MM.1S (cell line): ENCODE results near the gene BCL10.

Experiments
- DNase-seq: peaks from one replicate; pipeline ENCODE4 v3.0.0-alpha.2; 2015
- H2AFZ ChIP-seq: fragments of 300-600 bp; sonication (generic); 2 replicates; pipeline ENCODE4 v1.6.0; 2016; ENCODE audit warnings: antibody characterized with exemption, low read length
- H3F3A ChIP-seq: fragments of 300-600 bp; sonication (generic); 2 replicates; pipeline ENCODE4 v1.6.1; 2016; ENCODE audit warnings: mild to moderate bottlenecking, antibody characterized with exemption, low read length, moderate library complexity, mixed read lengths; ENCODE audit not compliant: insufficient read depth
- H3K27ac ChIP-seq: fragments of 300-600 bp; sonication (generic); 2 replicates; pipeline ENCODE4 v1.5.1; 2016; ENCODE audit warnings: mild to moderate bottlenecking, low read length
- H3K27me3 ChIP-seq: fragments of 300-600 bp; sonication (generic); replicated peaks from 2 replicates; pipeline ENCODE4 v1.6.0; 2016; ENCODE audit warnings: low read length; ENCODE audit not compliant: insufficient read depth
- H3K36me3 ChIP-seq: fragments of 300-600 bp; sonication (generic); replicated peaks from 2 replicates; pipeline ENCODE4 v1.6.1; 2016; ENCODE audit warnings: mild to moderate bottlenecking, low read length, mixed read lengths; ENCODE audit not compliant: insufficient read depth
- H3K4me1 ChIP-seq: fragments of 300-600 bp; sonication (generic); 2 replicates; pipeline ENCODE4 v1.6.1; 2016; ENCODE audit warnings: low read length, mixed read lengths
- H3K4me2 ChIP-seq: fragments of 300-600 bp; sonication (generic); 2 replicates; pipeline ENCODE4 v1.6.0; 2016; ENCODE audit warnings: low read depth, low read length
- H3K4me3 ChIP-seq: fragments of 300-600 bp; sonication (generic); 2 replicates; pipeline ENCODE4 v1.5.1; 2016; ENCODE audit warnings: low read length, mixed read lengths
- H3K79me2 ChIP-seq: fragments of 300-600 bp; sonication (generic); 2 replicates; pipeline ENCODE4 v1.6.1; 2016; ENCODE audit warnings: mixed run types, low read length, mixed read lengths
- H3K9ac ChIP-seq: fragments of 300-600 bp; sonication (generic); 2 replicates; pipeline ENCODE4 v1.6.1; 2016; ENCODE audit warnings: low read length, mixed read lengths
- H3K9me2 ChIP-seq: fragments of 300-600 bp; sonication (generic); replicated peaks from 2 replicates; pipeline ENCODE4 v1.6.1; 2016; ENCODE audit warnings: mild to moderate bottlenecking, low read length, mixed read lengths; ENCODE audit not compliant: insufficient read depth
- H3K9me3 ChIP-seq: fragments of 300-600 bp; sonication (generic); replicated peaks from 2 replicates; pipeline ENCODE4 v1.6.1; 2016; ENCODE audit warnings: mild to moderate bottlenecking, low read length, mixed read lengths; ENCODE audit not compliant: insufficient read depth
- H4K20me1 ChIP-seq: fragments of 300-600 bp; sonication (generic); 2 replicates; pipeline ENCODE4 v1.6.1; 2016; ENCODE audit warnings: mild to moderate bottlenecking, low read length, moderate library complexity, mixed read lengths; ENCODE audit not compliant: insufficient read depth
- CTCF ChIP-seq: fragments of 300-600 bp; sonication (generic); IDR thresholded peaks from 2 replicates; pipeline ENCODE4 v1.5.1; 2016; ENCODE audit warnings: antibody characterized with exemption, low read length, mixed read lengths
- EZH2 ChIP-seq: fragments of 300-600 bp; sonication (generic); optimal IDR thresholded peaks from 2 replicates; pipeline ENCODE3; 2017; ENCODE audit warnings: low read depth, mild to moderate bottlenecking, antibody characterized with exemption, low read length, mixed read lengths
- EZH2phosphoT487 ChIP-seq: fragments of 300-600 bp; sonication (generic); IDR thresholded peaks from 2 replicates; pipeline ENCODE4 v1.6.1; 2018; ENCODE audit warnings: antibody characterized with exemption, low read length

The BCL10 gene

DNA sequence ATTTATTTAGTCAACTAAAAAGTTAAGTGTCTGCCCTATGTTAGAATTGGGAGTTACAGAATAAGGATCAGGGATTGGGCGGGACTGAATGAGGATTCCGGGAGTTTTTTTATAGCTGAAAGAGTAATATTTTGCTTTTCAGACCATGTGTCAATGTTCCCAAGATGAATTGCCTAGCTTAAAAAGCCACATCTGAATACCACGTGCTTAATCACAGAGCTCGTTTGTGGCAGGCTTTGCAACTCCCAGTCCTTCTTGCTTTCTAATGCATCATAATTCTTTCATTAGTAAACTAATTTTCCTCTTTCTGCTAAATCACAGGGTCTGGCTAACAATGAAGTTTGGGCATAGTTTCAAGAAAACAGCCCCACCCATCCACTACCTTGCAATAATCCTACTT lies 4.2 kb upstream of the BCL10 start:
- Histone ChIP-seq H4K20me1 (no peaks in the 10 kb centered on the region), H3K36me3 (no peaks in the 10 kb centered on the region), H3F3A (no peaks in the 10 kb centered on the region), H3K27ac (no peak overlapping the region), H3K27me3 (no peaks in the 10 kb centered on the region), H3K9me3 (no peaks in the 10 kb centered on the region), H2AFZ (no peak overlapping the region), H3K79me2 (peaks cover 7% of the 10 kb centered on the region), H3K4me1 (no peaks in the 10 kb centered on the region), H3K4me3 (no peak overlapping the region), H3K9me2 (no peaks in the 10 kb centered on the region), H3K9ac (no peak overlapping the region), H3K4me2 (no peak overlapping the region)
- no peak for DNase-seq
- TF ChIP-seq EZH2phosphoT487 (no peak), CTCF (no peak), EZH2 (no peak)

DNA sequence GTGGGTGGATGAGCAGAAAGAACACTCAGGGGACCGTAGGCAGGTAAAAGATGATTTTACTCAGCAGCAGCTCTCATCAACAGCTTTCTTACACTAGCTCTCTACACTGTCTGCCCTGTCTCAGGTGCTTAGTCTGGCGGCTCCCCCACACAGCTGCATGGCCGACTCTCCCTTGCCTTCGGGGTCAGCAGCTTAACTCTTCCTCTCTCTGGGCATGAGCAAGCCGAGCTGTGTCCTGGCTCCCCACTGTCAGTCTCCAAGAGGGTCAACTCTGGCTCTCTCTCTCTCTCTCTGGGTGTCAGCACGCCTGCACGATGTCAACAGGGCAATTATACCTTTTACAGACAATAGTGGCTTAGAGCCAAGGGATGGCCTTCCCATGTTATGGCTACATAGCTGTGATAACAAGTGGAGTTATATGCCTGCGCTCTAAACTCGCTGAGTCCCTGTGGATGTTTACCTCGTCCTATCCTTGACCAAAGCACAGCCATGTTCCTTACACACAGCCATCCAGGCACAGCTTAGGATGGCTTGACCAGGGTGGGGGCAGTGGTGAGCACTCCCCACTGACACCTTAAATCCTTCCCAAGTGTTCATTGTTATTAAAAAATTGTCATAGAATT lies 3.1 kb upstream of the BCL10 start:
- no peaks in the 10 kb centered on the region for H3K27me3 ChIP-seq
- no peaks in the 10 kb centered on the region for H3K9me3 ChIP-seq
- H3K36me3 ChIP-seq = no peaks in the 10 kb centered on the region
- H3K4me1 ChIP-seq = peaks cover 8% of the 10 kb centered on the region
- no peaks in the 10 kb centered on the region; the same call in 1 of the 2 replicates for H4K20me1 ChIP-seq
- H3K4me2 ChIP-seq = no peak overlapping the region
- no peak overlapping the region for H3K4me3 ChIP-seq
- H3K27ac ChIP-seq = no peak overlapping the region
- no peaks in the 10 kb centered on the region for H3K9me2 ChIP-seq
- no peak overlapping the region for H2AFZ ChIP-seq
- no peak for DNase-seq
- TF ChIP-seq EZH2phosphoT487 (no peak), EZH2 (no peak), CTCF (no peak)
- H3K9ac ChIP-seq = no peak overlapping the region
- peaks cover 17% of the 10 kb centered on the region for H3K79me2 ChIP-seq
- no peaks in the 10 kb centered on the region for H3F3A ChIP-seq

DNA sequence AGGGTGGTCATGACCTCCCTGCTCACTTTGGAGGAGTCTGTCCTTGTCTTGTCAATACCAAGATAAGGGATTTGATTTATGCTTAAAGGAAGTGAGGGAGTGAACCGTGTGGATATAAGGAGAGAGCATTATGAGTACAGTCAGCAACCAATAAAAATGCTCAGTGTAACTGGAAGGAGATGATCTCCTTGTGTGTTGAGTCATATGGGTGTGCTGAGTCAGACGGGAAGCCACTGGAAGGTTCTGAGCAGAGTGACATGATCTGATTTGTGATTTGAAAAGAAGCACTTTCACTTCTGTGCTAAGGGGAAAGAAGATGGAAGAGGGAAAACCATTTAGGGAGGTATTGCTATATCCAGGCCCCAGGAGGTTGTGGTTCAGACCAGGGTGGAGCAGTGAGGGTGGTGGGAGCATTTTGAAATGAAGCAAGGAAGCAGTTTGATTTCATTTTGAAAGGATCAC lies 2.5 kb upstream of the BCL10 start:
- no peak overlapping the region for H2AFZ ChIP-seq
- no peaks in the 10 kb centered on the region for H3K9me2 ChIP-seq
- TF ChIP-seq EZH2 = no peak
- TF ChIP-seq EZH2phosphoT487 = no peak
- no peak for TF ChIP-seq CTCF
- H3K27me3 ChIP-seq = no peaks in the 10 kb centered on the region
- no peak overlapping the region for H3K4me3 ChIP-seq
- no peak overlapping the region for H3K4me2 ChIP-seq
- peaks cover 24% of the 10 kb centered on the region for H3K79me2 ChIP-seq
- no peak overlapping the region for H3K9ac ChIP-seq
- H3K36me3 ChIP-seq = no peaks in the 10 kb centered on the region
- H4K20me1 ChIP-seq = no peaks in the 10 kb centered on the region; the same call in none of the 2 replicates
- no peaks in the 10 kb centered on the region for H3K9me3 ChIP-seq
- no peak for DNase-seq
- H3K4me1 ChIP-seq = peaks cover 15% of the 10 kb centered on the region
- H3K27ac ChIP-seq = no peak overlapping the region
- H3F3A ChIP-seq = no peaks in the 10 kb centered on the region
